K562 (cell line): ENCODE measurements around the gene TMEM248. TPM values are rescaled to one million over a fixed set of nuclear protein-coding genes. Genes with fewer than 3 reads are reported as not detected.

Experiments
- CREB5 ChIP-seq: fragments of 250-450 bp; sonication (Bioruptor Pico); IDR thresholded peaks from 2 replicates; pipeline ENCODE4 v1.5.0; 2020; ENCODE audit warnings: mild to moderate bottlenecking
- E2F5 ChIP-seq: sonication (generic); formaldehyde crosslinking; IDR thresholded peaks from 2 replicates; pipeline ENCODE4 v1.8.0; 2022; ENCODE audit warnings: mild to moderate bottlenecking, missing genetic modification reagents
- EGR1 ChIP-seq: fragments of 450-650 bp; conservative IDR thresholded peaks from 2 replicates; pipeline ENCODE4 v1.6.1; 2017; ENCODE audit warnings: mild to moderate bottlenecking
- JUND ChIP-seq, 2 experiments: IDR thresholded peaks; 2 replicates in 1 of 2; 3 replicates in 1 of 2; pipeline ENCODE4 v1.6.1; 2011; ENCODE audit warnings: borderline replicate concordance in 2 of 2, low read depth in 2 of 2, low read length in 2 of 2, improper control_type of control experiment in 1 of 2, missing biosample characterization in 1 of 2, missing genetic modification characterization in 1 of 2, missing genetic modification reagents in 1 of 2
- KAT2B ChIP-seq: IDR thresholded peaks from one replicate; pipeline ENCODE4 v1.6.1; 2012; ENCODE audit warnings: low read depth, mild to moderate bottlenecking, control low read depth, inconsistent platforms, low read length, moderate library complexity
- MCM2 ChIP-seq: fragments of 450-650 bp; IDR thresholded peaks from 2 replicates; pipeline ENCODE4 v1.6.1; 2017; ENCODE audit warnings: low read depth, mild to moderate bottlenecking
- MCM5 ChIP-seq: fragments of 450-650 bp; IDR thresholded peaks from 2 replicates; pipeline ENCODE4 v1.6.1; 2016; ENCODE audit warnings: low read depth
- NFRKB ChIP-seq: fragments of 450-650 bp; IDR thresholded peaks from 2 replicates; pipeline ENCODE4 v1.6.1; 2016; ENCODE audit warnings: low read depth
- NKRF ChIP-seq: fragments of 450-650 bp; IDR thresholded peaks from 2 replicates; pipeline ENCODE4 v1.6.1; 2016; ENCODE audit warnings: borderline replicate concordance
- PHF8 ChIP-seq: fragments of 200-600 bp; sonication (generic); IDR thresholded peaks from 2 replicates; pipeline ENCODE4 v1.6.1; 2012; ENCODE audit warnings: mixed run types, mild to moderate bottlenecking, inconsistent platforms, low read length, moderate library complexity, borderline replicate concordance
- PML ChIP-seq: IDR thresholded peaks from 2 replicates; pipeline ENCODE4 v1.6.1; 2012; ENCODE audit warnings: low read length, inconsistent platforms
- RAD21 ChIP-seq, 2 experiments: fragments of 250-450 bp in 1 of 2; fragments of 450-650 bp in 1 of 2; sonication (Bioruptor Pico) in 1 of 2; formaldehyde crosslinking in 1 of 2; IDR thresholded peaks in 1 of 2; conservative IDR thresholded peaks in 1 of 2; 2 replicates each; pipeline versions ENCODE4 v1.4.0 to v1.8.0; 2020 to 2022; ENCODE audit warnings: mild to moderate bottlenecking in 2 of 2, moderate library complexity in 1 of 2
- SRSF9 ChIP-seq: fragments of 200-400 bp; formaldehyde crosslinking; IDR thresholded peaks from 2 replicates; pipeline ENCODE4 v1.6.1; 2017; ENCODE audit warnings: low read depth, low read length, borderline replicate concordance
- THAP12 ChIP-seq: fragments of 250-450 bp; sonication (Bioruptor Pico); IDR thresholded peaks from 2 replicates; pipeline ENCODE4 v1.9.0; 2021; ENCODE audit warnings: mild to moderate bottlenecking, inconsistent platforms
- TRIM24 ChIP-seq, 2 experiments: fragments of 450-650 bp; IDR thresholded peaks; 2 replicates each; pipeline ENCODE4 v1.6.1; 2016
- ZHX1 ChIP-seq: fragments of 150-350 bp; conservative IDR thresholded peaks from 2 replicates; pipeline ENCODE4 v1.6.1; 2014; ENCODE audit warnings: low read length
- ZNF184 ChIP-seq: sonication (generic); formaldehyde crosslinking; IDR thresholded peaks from 2 replicates; pipeline ENCODE4 v1.5.0; 2020; ENCODE audit warnings: missing genetic modification reagents
- ZNF512 ChIP-seq: IDR thresholded peaks from 2 replicates; pipeline ENCODE4 v1.6.1; 2016; ENCODE audit warnings: missing genetic modification characterization, missing compliant biosample characterization
- polyA plus RNA-seq, 8 experiments: library from polyadenylated mRNA; depleted of rRNA in 4 of 8; stranded (reverse) in 5 of 8; unstranded in 3 of 8; fragments of >200 nt; fragmentation: Nextera tagmentation in 2 of 8; fragmentation: Illumina TruSeq in 1 of 8; extraction: Ambion mirVana in 2 of 8; extraction: Trizol in 1 of 8; gene quantifications; 2 replicates each; pipeline versions ENCODE4 v1.2.1 to v1.2.3, GENCODE V29; 2011 to 2014; ENCODE audit warnings: inconsistent platforms in 1 of 8, missing spikeins in 1 of 8
- total RNA-seq, 7 experiments: library from RNA; depleted of rRNA in 6 of 7; stranded (reverse); fragments of >200 nt in 6 of 7; fragmentation: Illumina TruSeq in 2 of 7; extraction: Trizol in 2 of 7; gene quantifications; 2 replicates each; pipeline versions ENCODE4 v1.2.1 to v1.2.3, GENCODE V29; 2011 to 2021; ENCODE audit warnings: low replicate concordance in 1 of 7

TMEM248 gene
- total and polyA plus RNA-seq, 9 of the 15 experiments (the other 6 are each of a cell fraction or from before 2014, with no cell fraction given) = 6.3 to 132 (median 64.4) TPM

GRCh38 chr7:66919304-66919703, 1.7 kb upstream of the TMEM248 start (continued):
- no peak for TF ChIP-seq NFRKB
- TF ChIP-seq ZNF184 = no peak
- no peak for TF ChIP-seq ZHX1
- TF ChIP-seq MCM5 = no peak
- no peak for TF ChIP-seq KAT2B
- TF ChIP-seq PML = no peak
- TF ChIP-seq NKRF = no peak
- TF ChIP-seq THAP12 = no peak
- no peak for TF ChIP-seq EGR1
- TF ChIP-seq SRSF9 = no peak
- no peak for TF ChIP-seq ZNF512 (tag)
- TF ChIP-seq E2F5 (CRISPR knock-in tag) = no peak
- TF ChIP-seq PHF8 = no peak
- no peak for TF ChIP-seq CREB5 (CRISPR knock-in tag)
- no peak for TF ChIP-seq TRIM24 (IDR thresholded peaks at IDR 0.05)
- TF ChIP-seq JUND (IDR thresholded peaks at IDR 0.05; ENCODE audit: borderline replicate concordance, low read depth, low read length) = no peak
- TF ChIP-seq JUND (tag; IDR thresholded peaks at IDR 0.05; ENCODE audit: borderline replicate concordance, low read depth, low read length) = no peak; the same call in 2 of the 3 replicates
- TF ChIP-seq MCM2 = no peak
- TF ChIP-seq RAD21 (CRISPR knock-in tag; conservative IDR thresholded peaks at IDR 0.05 in 1 of 2, IDR thresholded peaks at IDR 0.05 in 1 of 2) = no peak
